HepG2 (cell line): ENCODE measurements around the gene KRTAP3-2. TPM values are rescaled to one million over a fixed set of nuclear protein-coding genes. Genes with fewer than 3 reads are reported as not detected.

ENCODE experiments used
- ARID5B ChIP-seq: IDR thresholded peaks from 2 replicates; pipeline ENCODE4 v1.4.0; 2020; ENCODE audit warnings: mild to moderate bottlenecking, missing genetic modification reagents
- CCDC6 ChIP-seq: sonication (generic); formaldehyde crosslinking; IDR thresholded peaks from 2 replicates; pipeline ENCODE4 v1.8.1; 2022; ENCODE audit warnings: mild to moderate bottlenecking, missing genetic modification reagents, moderate library complexity
- CHCHD3 ChIP-seq: sonication (generic); formaldehyde crosslinking; IDR thresholded peaks from 2 replicates; pipeline ENCODE4 v1.8.0; 2022; ENCODE audit warnings: mild to moderate bottlenecking, missing genetic modification reagents, moderate library complexity
- FOXJ3 ChIP-seq: sonication (generic); formaldehyde crosslinking; IDR thresholded peaks from 2 replicates; pipeline ENCODE4 v1.4.0; 2020; ENCODE audit warnings: missing genetic modification reagents, mild to moderate bottlenecking, borderline replicate concordance
- IKZF5 ChIP-seq: IDR thresholded peaks from 2 replicates; pipeline ENCODE4 v1.6.1; 2018; ENCODE audit warnings: missing genetic modification reagents, mild to moderate bottlenecking, missing compliant biosample characterization
- IRX3 ChIP-seq: sonication (generic); formaldehyde crosslinking; IDR thresholded peaks from 2 replicates; pipeline ENCODE4 v1.8.1; 2023; ENCODE audit warnings: mild to moderate bottlenecking, low read depth, missing genetic modification reagents, borderline replicate concordance
- KDM3A ChIP-seq: IDR thresholded peaks from 2 replicates; pipeline ENCODE4 v1.6.1; 2018; ENCODE audit warnings: low read depth, missing compliant biosample characterization
- MBD4 ChIP-seq: IDR thresholded peaks from 2 replicates; pipeline ENCODE4 v1.6.1; 2012; ENCODE audit warnings: low read length, inconsistent platforms, borderline replicate concordance
- NONO ChIP-seq, 2 experiments: fragments of 450-650 bp in 1 of 2; sonication (generic) in 1 of 2; formaldehyde crosslinking in 1 of 2; IDR thresholded peaks in 1 of 2; conservative IDR thresholded peaks in 1 of 2; 2 replicates each; pipeline versions ENCODE4 v1.6.1 to v1.8.0; 2017 to 2022; ENCODE audit warnings: mild to moderate bottlenecking in 1 of 2, missing genetic modification reagents in 1 of 2, moderate library complexity in 1 of 2
- PAWR ChIP-seq: sonication (generic); formaldehyde crosslinking; IDR thresholded peaks from 2 replicates; pipeline ENCODE4 v1.4.0; 2020; ENCODE audit warnings: missing genetic modification reagents, mild to moderate bottlenecking, borderline replicate concordance
- PCBP1 ChIP-seq: fragments of 200-400 bp; formaldehyde crosslinking; IDR thresholded peaks from 2 replicates; pipeline ENCODE4 v1.6.1; 2017; ENCODE audit warnings: mild to moderate bottlenecking, low read depth, low read length, borderline replicate concordance
- ZBED4 ChIP-seq: sonication (generic); formaldehyde crosslinking; IDR thresholded peaks from 2 replicates; pipeline ENCODE4 v1.4.0; 2020; ENCODE audit warnings: missing genetic modification reagents, borderline replicate concordance
- ZBTB25 ChIP-seq: IDR thresholded peaks from 2 replicates; pipeline ENCODE4 v1.6.1; 2018; ENCODE audit warnings: missing genetic modification reagents
- ZEB1 ChIP-seq: IDR thresholded peaks from 2 replicates; pipeline ENCODE4 v1.6.1; 2012; ENCODE audit warnings: mild to moderate bottlenecking, low read depth, inconsistent platforms; ENCODE audit not compliant: insufficient replicate concordance
- ZNF577 ChIP-seq: sonication (generic); formaldehyde crosslinking; IDR thresholded peaks from 2 replicates; pipeline ENCODE4 v1.4.0; 2020; ENCODE audit warnings: mild to moderate bottlenecking, low read depth, missing genetic modification reagents, borderline replicate concordance
- ZNF792 ChIP-seq: IDR thresholded peaks from 2 replicates; pipeline ENCODE4 v1.6.1; 2016
- ZUFSP ChIP-seq: sonication (generic); formaldehyde crosslinking; IDR thresholded peaks from 2 replicates; pipeline ENCODE4 v1.9.0; 2021; ENCODE audit warnings: missing genetic modification reagents, mild to moderate bottlenecking, borderline replicate concordance
- polyA plus RNA-seq, 8 experiments: library from polyadenylated mRNA; depleted of rRNA in 3 of 8; stranded (reverse) in 7 of 8; unstranded in 1 of 8; fragments of >200 nt; fragmentation: Illumina TruSeq in 4 of 8; extraction: Trizol in 4 of 8; gene quantifications; 2 replicates each; pipeline versions ENCODE4 v1.2.1 to v1.2.3, GENCODE V29; 2011 to 2016; ENCODE audit warnings: low read depth in 4 of 8, missing spikeins in 1 of 8, mixed read lengths in 1 of 8; ENCODE audit not compliant: insufficient read depth in 1 of 8
- total RNA-seq, 5 experiments: library from RNA; depleted of rRNA; stranded (reverse); fragments of >200 nt; fragmentation: Illumina TruSeq; extraction: Trizol; gene quantifications; 2 replicates each; pipeline ENCODE4 v1.2.3, GENCODE V29; 2016; ENCODE audit warnings: low read depth in 1 of 5

The KRTAP3-2 gene
- total and polyA plus RNA-seq, 2 of the 13 experiments (the other 11 are each of a cell fraction or from before 2014, with no cell fraction given), result not detected

- TF ChIP-seq CCDC6 (CRISPR knock-in tag), result no peak; the same call in 1 of the 2 replicates
- TF ChIP-seq ZNF792 (CRISPR knock-in tag), result 0 out of 2 replicates have a peak, but pooled peaks have one; percentile 54
- TF ChIP-seq KDM3A, result no peak
- TF ChIP-seq ZNF577 (CRISPR knock-in tag), result no peak
- no peak for TF ChIP-seq IRX3 (CRISPR knock-in tag)
- TF ChIP-seq ZBED4 (CRISPR knock-in tag), result peak; percentile 52; the same call in 1 of the 2 replicates
- peak; percentile 80 for TF ChIP-seq ZBTB25 (CRISPR knock-in tag)
- no peak for TF ChIP-seq CHCHD3 (CRISPR knock-in tag)
- TF ChIP-seq PAWR (CRISPR knock-in tag), result no peak
- TF ChIP-seq IKZF5 (CRISPR knock-in tag), result no peak
- no peak for TF ChIP-seq NONO (IDR thresholded peaks at IDR 0.05)
- 0 out of 2 replicates have a peak, but pooled peaks have one; percentile 12 for TF ChIP-seq NONO (CRISPR knock-in tag; conservative IDR thresholded peaks at IDR 0.05)
- no peak for TF ChIP-seq ZUFSP
- no peak for TF ChIP-seq PCBP1
- peak; percentile 35 for TF ChIP-seq ZEB1
- peak; percentile 91 for TF ChIP-seq FOXJ3 (CRISPR knock-in tag)
- TF ChIP-seq ARID5B (CRISPR knock-in tag), result peak; percentile 98
- peak; percentile 82; the same call in 1 of the 2 replicates for TF ChIP-seq MBD4
Measured at GRCh38 chr17:41009301-41009760, 9.6 kb upstream of the KRTAP3-2 start (continued).
